ENCODE results near the gene PRICKLE2.
A peak's percentile ranks its signal among the peaks of the same experiment; 100 is the strongest.

PRICKLE2 gene

GRCh38 chr3:64157150-64158035, 67.9 kb downstream of the PRICKLE2 start:
- DNase-seq (ENCODE audit: low read depth), result no peak

- DNase-seq (ENCODE audit: low read depth), result no peak
Measured at GRCh38 chr3:64155328-64155727, 69.9 kb downstream of the PRICKLE2 start.

GRCh38 chr3:64152676-64153466, 72.4 kb downstream of the PRICKLE2 start:
- no peak for DNase-seq (ENCODE audit: low read depth)

- DNase-seq (ENCODE audit: low read depth), result peak; percentile 75
Measured at GRCh38 chr3:64152086-64152485, 73.2 kb downstream of the PRICKLE2 start.

GRCh38 chr3:64151342-64151871, 73.9 kb downstream of the PRICKLE2 start:
- no peak for DNase-seq (ENCODE audit: low read depth)

- DNase-seq (ENCODE audit: low read depth), result peak; percentile 72
Measured at GRCh38 chr3:64150623-64151207, 74.6 kb downstream of the PRICKLE2 start.

- no peak for DNase-seq (ENCODE audit: low read depth)
Measured at GRCh38 chr3:64149886-64150285, 75.4 kb downstream of the PRICKLE2 start.

- DNase-seq (ENCODE audit: low read depth), result no peak
Measured at GRCh38 chr3:64148955-64149653, 76.2 kb downstream of the PRICKLE2 start.

GRCh38 chr3:64147211-64147610, 78.1 kb downstream of the PRICKLE2 start:
- DNase-seq (ENCODE audit: low read depth), result no peak

GRCh38 chr3:64145438-64145837, 79.8 kb downstream of the PRICKLE2 start:
- no peak for DNase-seq (ENCODE audit: low read depth)

GRCh38 chr3:64144241-64144900, 80.9 kb downstream of the PRICKLE2 start:
- DNase-seq (ENCODE audit: low read depth), result no peak

GRCh38 chr3:64143409-64144130, 81.7 kb downstream of the PRICKLE2 start:
- peak; percentile 64 for DNase-seq (ENCODE audit: low read depth)

- DNase-seq (ENCODE audit: low read depth), result no peak
Measured at GRCh38 chr3:64141476-64141875, 83.8 kb downstream of the PRICKLE2 start.

GRCh38 chr3:64140651-64141050, 84.6 kb downstream of the PRICKLE2 start:
- DNase-seq (ENCODE audit: low read depth), result no peak

- no peak for DNase-seq (ENCODE audit: low read depth)
Measured at GRCh38 chr3:64138656-64139375, 86.5 kb downstream of the PRICKLE2 start.

- DNase-seq (ENCODE audit: low read depth), result no peak
Measured at GRCh38 chr3:64138046-64138445, 87.2 kb downstream of the PRICKLE2 start.

- no peak for DNase-seq (ENCODE audit: low read depth)
Measured at GRCh38 chr3:64134882-64135281, 90.4 kb downstream of the PRICKLE2 start.

- no peak for DNase-seq (ENCODE audit: low read depth)
Measured at GRCh38 chr3:64133987-64134386, 91.3 kb downstream of the PRICKLE2 start.

GRCh38 chr3:64133272-64133671, 92.0 kb downstream of the PRICKLE2 start:
- no peak for DNase-seq (ENCODE audit: low read depth)

All from GM04504 (cell line).